Activated CD8-positive, alpha-beta memory T cell treated with anti-CD3 and anti-CD28 coated beads for 4 hours (primary cell): Measurements from ENCODE around the gene ERC2.

Experiments used
- DNase-seq, 2 donors: peaks; one replicate each; pipeline ENCODE4 v3.0.0-alpha.2; 2020; ENCODE audit warnings: low read depth in 2 of 2

Gene ERC2

GRCh38 chr3:55934771-55935170 is 533.5 kb downstream of the ERC2 start:
- DNase-seq, result no peak

GRCh38 chr3:55929154-55929869 is 539.0 kb downstream of the ERC2 start:
- DNase-seq, result no peak

DNA sequence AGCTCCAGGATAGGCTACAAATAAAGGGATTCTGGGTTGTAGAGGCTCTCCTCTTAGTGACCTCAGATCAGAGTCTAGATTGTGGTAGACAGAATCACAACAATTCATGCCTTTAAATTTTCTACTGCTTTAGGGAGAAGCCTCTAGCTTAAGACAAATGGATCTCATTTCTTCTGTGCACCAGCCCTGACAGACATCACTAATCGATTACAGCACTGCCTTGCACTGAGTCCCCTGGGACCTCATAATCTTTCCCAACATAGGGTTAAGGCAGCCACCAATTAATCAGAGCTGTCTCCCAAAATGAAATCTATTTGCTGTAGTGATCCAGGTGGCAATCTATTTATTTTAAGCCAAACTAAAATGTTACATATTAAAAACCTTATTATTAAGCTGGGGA is 544.6 kb downstream of the ERC2 start:
- no peak for DNase-seq

DNA sequence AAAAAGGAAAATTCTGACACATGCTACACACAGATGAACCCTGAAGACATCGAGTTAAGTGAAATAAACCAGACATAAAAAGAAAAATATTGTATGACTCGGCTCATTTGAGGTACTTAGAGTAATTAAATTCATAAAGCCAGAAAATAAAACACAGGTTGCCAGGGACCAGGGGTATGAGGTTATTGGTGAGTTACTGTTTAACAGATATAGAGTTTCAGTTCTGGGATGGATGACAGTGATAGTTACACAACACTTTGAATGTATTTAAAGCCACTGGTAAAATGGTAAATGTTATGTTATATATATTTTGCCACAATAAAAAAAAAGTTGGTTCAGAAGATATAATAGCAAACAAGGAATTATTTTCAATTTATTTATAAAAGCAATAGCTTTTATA is 545.1 kb downstream of the ERC2 start:
- DNase-seq, result no peak

- DNase-seq, result no peak
Observed at GRCh38 chr3:55912880-55913279, 555.4 kb downstream of the ERC2 start.

- DNase-seq, result no peak
Observed at GRCh38 chr3:55911266-55911665, 557.0 kb downstream of the ERC2 start.

- no peak for DNase-seq
Observed at GRCh38 chr3:55910543-55910942, 557.7 kb downstream of the ERC2 start.

DNA sequence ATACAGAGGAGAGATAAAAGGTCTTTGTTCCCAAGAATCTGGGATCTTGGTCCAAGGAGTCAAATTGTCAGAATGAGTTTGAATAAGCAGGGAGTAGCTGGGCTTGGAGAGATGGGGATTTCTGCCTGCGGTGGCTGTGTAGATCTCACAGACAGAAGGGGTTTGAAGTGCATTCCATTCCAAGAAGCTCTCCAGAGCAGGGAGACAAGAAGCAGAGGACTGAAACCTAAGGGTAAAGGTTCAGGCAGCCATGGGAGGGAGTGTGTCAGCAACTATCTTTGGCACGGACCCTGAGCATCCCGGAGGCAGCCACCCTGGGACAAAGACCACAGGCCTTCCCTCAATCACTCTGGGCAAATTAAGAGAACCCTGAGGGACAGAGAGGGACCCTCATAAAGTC is 558.9 kb downstream of the ERC2 start:
- DNase-seq, result no peak

- no peak for DNase-seq
Observed at GRCh38 chr3:55907616-55908015, 560.7 kb downstream of the ERC2 start.

- DNase-seq, result no peak
Observed at GRCh38 chr3:55906896-55907295, 561.4 kb downstream of the ERC2 start.

GRCh38 chr3:55904716-55905115 is 563.6 kb downstream of the ERC2 start:
- no peak for DNase-seq

DNA sequence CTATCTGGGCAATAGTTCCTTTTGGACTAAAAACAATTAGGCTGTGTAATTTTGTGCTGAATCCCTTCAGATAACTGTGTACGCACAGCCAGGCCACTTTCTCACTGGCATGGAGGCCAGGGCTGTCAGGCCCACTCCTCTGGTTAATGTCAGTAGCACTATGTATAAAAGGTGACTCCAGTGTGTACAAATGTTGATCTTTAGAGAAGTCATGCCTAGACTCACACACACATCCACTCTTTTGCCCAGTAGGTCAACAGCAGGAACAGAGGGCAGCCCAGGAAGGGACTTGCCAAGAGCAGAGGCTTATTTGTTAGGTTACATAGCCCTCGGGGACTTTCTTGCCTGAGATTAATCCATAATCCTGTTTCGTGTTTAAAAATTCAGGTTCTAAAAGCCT is 564.6 kb downstream of the ERC2 start:
- DNase-seq, result no peak

DNA sequence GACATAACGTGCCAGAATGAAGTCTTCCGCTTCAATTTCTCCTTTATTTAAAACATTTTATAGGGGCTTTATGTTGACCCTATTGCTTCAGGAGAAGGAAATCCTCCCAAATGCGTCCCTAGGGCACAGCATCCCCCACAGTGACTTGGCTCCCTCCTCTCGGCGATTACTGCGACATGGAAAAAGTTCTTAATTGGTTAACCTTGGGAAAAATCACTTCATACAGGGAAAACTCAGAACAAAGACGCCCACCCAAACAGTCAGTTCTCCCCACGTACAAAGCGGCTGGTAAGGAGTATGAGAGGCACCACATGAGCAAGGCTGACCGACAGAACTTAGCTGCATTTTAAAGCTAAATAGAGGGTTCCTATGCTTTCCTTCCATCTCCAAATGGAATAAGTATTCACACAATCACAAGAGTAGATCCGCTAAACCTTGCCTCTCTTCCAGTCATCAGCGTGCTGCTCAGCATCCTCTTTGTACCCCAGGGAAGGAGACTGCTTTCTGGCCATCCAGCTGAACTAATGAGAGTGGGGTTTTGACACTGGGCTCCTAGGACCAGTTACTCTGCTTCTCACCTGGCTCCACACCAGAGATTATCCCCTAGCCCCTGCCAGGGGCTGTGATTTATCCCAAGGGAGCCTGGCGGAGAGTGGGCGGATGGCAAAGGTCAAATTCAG is 565.9 kb downstream of the ERC2 start:
- no peak for DNase-seq

GRCh38 chr3:55899887-55900286 is 568.4 kb downstream of the ERC2 start:
- DNase-seq, result no peak

- DNase-seq, result no peak
Observed at GRCh38 chr3:55897573-55898224, 570.6 kb downstream of the ERC2 start.

GRCh38 chr3:55895897-55896566 is 572.2 kb downstream of the ERC2 start:
- no peak for DNase-seq

DNA sequence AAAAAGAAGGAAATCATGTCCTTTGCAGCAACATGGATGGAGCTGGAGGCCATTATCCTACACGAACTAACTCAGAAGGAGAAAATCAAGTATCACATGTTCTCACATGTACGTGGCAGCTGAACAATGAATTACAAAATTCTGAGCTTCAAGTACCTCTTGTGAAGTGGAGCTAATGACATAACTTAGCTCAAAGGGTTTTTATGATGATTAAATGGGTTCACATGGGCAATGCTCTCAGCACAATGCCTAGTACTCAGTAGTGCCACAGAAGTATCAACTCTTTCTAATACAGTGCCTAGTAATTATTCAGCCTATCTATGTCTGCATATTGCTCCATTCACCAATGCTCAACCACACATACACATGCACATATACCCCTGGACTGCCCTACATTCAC is 573.7 kb downstream of the ERC2 start:
- no peak for DNase-seq

GRCh38 chr3:55893045-55893664 is 575.1 kb downstream of the ERC2 start:
- DNase-seq, result no peak

DNA sequence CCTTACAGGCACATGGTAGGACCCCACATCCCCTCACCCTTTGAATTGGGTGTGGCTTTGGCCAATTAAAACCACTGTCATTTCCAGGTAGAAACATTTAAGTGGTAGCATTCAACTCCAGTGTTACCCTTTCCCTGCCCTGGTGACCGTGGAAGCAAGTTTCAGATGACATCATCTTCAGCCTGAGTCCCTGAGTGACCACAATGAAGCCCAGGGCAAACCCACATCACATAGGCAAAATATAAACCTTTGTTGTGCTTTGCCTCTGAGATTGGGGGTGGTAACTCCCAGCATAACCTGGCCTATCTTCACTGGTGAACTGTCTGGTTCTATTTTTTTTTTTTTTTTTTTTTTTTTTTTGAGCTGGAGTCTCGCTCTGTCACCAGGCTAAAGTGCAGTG is 577.2 kb downstream of the ERC2 start:
- no peak for DNase-seq

DNA sequence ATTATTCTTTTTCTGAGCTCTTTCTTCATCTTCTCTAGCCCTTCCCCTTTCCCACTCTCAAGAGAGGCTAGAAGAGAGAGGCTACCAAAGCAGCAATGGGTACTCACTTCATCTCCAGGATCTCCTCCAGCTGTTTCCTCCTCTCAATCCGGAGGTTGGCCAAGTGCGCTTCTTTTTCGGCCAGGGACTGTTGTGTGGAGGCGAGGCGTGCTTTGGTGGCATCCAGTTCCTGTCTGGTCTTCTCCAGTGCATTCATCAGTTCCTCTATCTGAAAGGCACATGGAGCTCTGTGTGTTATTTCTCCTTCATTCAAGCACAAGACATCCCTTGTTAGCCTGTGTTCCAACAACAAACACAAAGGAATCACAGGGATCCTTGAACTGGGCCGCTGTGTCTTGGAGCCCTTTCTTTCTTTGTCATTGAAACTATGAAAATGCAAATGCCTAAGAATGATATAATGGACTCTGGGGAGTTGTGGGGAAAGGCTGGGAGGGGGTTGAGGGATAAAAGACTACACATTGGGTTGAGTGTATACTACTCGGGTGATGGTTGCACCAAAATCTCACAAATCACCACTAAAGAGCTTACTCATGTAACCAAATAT is 579.9 kb downstream of the ERC2 start:
- no peak for DNase-seq

DNA sequence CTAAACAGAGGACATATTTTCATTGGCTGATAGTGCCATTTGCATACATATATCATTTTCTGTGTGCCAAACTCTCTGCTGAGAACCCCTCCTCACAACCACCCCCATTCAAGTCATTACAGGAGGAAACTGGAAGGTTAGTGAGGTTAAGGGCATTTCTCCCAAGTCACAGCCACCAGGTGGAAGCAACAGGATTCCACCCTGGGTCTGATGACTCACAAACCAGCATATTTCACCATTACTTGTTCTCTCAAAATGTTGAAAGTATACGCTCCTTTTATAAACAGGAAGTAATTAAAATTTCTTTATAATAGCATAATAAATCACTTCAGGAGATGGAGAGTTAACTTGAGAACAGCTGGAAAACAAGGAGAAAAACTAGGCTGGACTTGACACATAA is 582.5 kb downstream of the ERC2 start:
- DNase-seq, result no peak
